Endodermal cell (in vitro differentiated cells): Measurements from ENCODE around the gene ESRP2. TPM values are rescaled to one million over a fixed set of nuclear protein-coding genes. Genes with fewer than 3 reads are reported as not detected.

Source experiments
- DNase-seq: peaks from one replicate; pipeline ENCODE4 v3.0.0-alpha.2; 2017
- H3K27ac ChIP-seq: 2 replicates; pipeline ENCODE4 v1.5.1; 2013; ENCODE audit warnings: mild to moderate bottlenecking, low read depth, low read length, moderate library complexity
- H3K27me3 ChIP-seq: 2 replicates; pipeline ENCODE4 v1.6.1; 2013; ENCODE audit warnings: mild to moderate bottlenecking, low read length, moderate library complexity; ENCODE audit not compliant: insufficient read depth, control insufficient read depth, poor library complexity, severe bottlenecking
- H3K36me3 ChIP-seq: 2 replicates; pipeline ENCODE4 v1.7.0; 2013; ENCODE audit warnings: mild to moderate bottlenecking, low read length, moderate library complexity; ENCODE audit not compliant: control insufficient read depth, insufficient read depth
- H3K4me1 ChIP-seq: one replicate; pipeline ENCODE4 v1.7.0; 2013; ENCODE audit warnings: low read length; ENCODE audit not compliant: control insufficient read depth, insufficient read depth
- H3K4me3 ChIP-seq: 2 replicates; pipeline ENCODE4 v1.5.1; 2013; ENCODE audit warnings: mild to moderate bottlenecking, low read length, moderate library complexity
- H3K9ac ChIP-seq: 2 replicates; pipeline ENCODE4 v1.6.1; 2013; ENCODE audit warnings: mild to moderate bottlenecking, low read length, moderate library complexity; ENCODE audit not compliant: poor library complexity, severe bottlenecking; ENCODE audit errors: extremely low read depth
- H3K9me3 ChIP-seq: 2 replicates; pipeline ENCODE4 v1.6.1; 2013; ENCODE audit warnings: mild to moderate bottlenecking, low read length, moderate library complexity; ENCODE audit not compliant: control insufficient read depth
- H3K27ac Mint-ChIP-seq: 2 replicates; pipeline ENCODE4 v1.8.0; 2020; ENCODE audit warnings: mixed read lengths
- H3K27me3 Mint-ChIP-seq: 2 replicates; pipeline ENCODE4 v1.8.0; 2021; ENCODE audit warnings: mild to moderate bottlenecking, mixed read lengths; ENCODE audit not compliant: insufficient read depth
- H3K36me3 Mint-ChIP-seq: 2 replicates; pipeline ENCODE4 v1.8.0; 2020; ENCODE audit warnings: low read depth, mixed read lengths
- H3K4me1 Mint-ChIP-seq: 2 replicates; pipeline ENCODE4 v1.8.0; 2020; ENCODE audit warnings: mixed read lengths
- H3K4me3 Mint-ChIP-seq: 2 replicates; pipeline ENCODE4 v1.8.0; 2020; ENCODE audit warnings: mild to moderate bottlenecking, moderate library complexity, mixed read lengths
- H3K9me3 Mint-ChIP-seq: 2 replicates; pipeline ENCODE4 v1.8.0; 2020; ENCODE audit warnings: mild to moderate bottlenecking, mixed read lengths
- WGBS, 2 experiments: methylation state at CpG; one replicate each; pipeline versions ENCODE4 v1.1.5 to v1.1.7; 2013; ENCODE audit warnings: missing lambda C conversion rate in 2 of 2, mixed read lengths in 1 of 2; ENCODE audit not compliant: insufficient coverage in 1 of 2, insufficient read length in 1 of 2; 5-methylcytosine and 5-hydroxymethylcytosine counted together
- total RNA-seq, 2 donors: library from RNA; stranded (reverse); fragmentation: NEBNext Ultra II Directional in 1 of 2; extraction: Animal tissue kit (Norgen Biotek cat#: 25700) in 1 of 2; gene quantifications; 2 replicates in 1 of 2; 3 replicates in 1 of 2; pipeline ENCODE4 v1.2.1, GENCODE V29; 2021
- TF ChIP-seq, protein P1 (sequence below): fragments of 200-600 bp; sonication (generic); conservative IDR thresholded peaks from 2 replicates; pipeline ENCODE4 v1.5.0; 2021; ENCODE audit warnings: antibody characterized with exemption, mild to moderate bottlenecking

Gene ESRP2
- total RNA-seq, 2 donors from 2014 or later, result 51.8 to 56.4 TPM

DNA sequence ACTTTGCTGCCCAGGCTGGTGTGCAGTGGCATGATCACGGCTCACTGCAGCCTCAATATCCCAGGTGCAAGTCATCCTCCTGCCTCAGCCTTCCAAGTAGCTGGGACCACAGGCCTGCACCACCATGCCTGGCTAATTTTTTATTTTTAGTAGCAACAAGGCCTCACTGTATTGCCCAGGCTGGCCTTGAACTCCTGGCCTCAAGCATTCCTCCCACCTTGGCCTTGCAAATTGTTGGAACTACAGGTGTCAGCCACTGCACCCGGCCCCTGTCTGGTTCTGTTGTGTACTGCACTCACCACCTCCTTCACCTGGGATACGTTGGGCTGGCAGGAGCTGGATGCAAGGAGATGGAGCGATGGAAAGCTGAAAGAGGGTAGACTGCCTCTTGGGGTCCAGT is 17.8 kb upstream of the ESRP2 start:
- H3K4me1 Mint-ChIP-seq, result no peaks in the 10 kb centered on the region

DNA sequence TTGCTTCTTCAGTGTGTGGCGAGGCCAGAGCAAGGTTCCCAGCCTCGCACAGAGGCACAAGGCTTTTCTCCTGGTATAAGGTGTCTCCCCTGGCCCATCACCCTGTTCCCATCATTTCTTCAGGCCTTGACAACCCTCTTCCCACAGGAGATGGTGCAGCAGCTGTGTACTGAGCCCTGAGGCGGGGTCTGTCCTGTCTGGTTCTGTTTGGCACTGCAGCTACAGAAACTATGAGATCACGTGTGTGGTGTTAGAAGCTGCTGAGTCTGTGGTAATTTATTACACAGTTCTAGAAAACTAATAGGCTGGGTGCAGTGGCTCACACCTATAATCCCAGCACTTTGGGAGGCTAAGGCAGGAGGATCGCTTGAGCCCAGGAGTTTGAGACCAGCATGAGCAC is 16.5 kb upstream of the ESRP2 start:
- H3K36me3 Mint-ChIP-seq, result peaks cover 23% of the 10 kb centered on the region
- Histone ChIP-seq H3K9ac (no peak overlapping the region), H3K4me1 (no peaks in the 10 kb centered on the region), H3K27ac (no peak overlapping the region), H3K36me3 (no peaks in the 10 kb centered on the region), H3K4me3 (no peak overlapping the region), H3K27me3 (no peaks in the 10 kb centered on the region), H3K9me3 (no peaks in the 10 kb centered on the region)
- H3K4me3 Mint-ChIP-seq, result no peak overlapping the region
- TF ChIP-seq, protein P1, sequence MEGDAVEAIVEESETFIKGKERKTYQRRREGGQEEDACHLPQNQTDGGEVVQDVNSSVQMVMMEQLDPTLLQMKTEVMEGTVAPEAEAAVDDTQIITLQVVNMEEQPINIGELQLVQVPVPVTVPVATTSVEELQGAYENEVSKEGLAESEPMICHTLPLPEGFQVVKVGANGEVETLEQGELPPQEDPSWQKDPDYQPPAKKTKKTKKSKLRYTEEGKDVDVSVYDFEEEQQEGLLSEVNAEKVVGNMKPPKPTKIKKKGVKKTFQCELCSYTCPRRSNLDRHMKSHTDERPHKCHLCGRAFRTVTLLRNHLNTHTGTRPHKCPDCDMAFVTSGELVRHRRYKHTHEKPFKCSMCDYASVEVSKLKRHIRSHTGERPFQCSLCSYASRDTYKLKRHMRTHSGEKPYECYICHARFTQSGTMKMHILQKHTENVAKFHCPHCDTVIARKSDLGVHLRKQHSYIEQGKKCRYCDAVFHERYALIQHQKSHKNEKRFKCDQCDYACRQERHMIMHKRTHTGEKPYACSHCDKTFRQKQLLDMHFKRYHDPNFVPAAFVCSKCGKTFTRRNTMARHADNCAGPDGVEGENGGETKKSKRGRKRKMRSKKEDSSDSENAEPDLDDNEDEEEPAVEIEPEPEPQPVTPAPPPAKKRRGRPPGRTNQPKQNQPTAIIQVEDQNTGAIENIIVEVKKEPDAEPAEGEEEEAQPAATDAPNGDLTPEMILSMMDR, result no peak
- no peak for DNase-seq
- H3K27me3 Mint-ChIP-seq, result no peaks in the 10 kb centered on the region
- no peak overlapping the region for H3K27ac Mint-ChIP-seq
- no peaks in the 10 kb centered on the region for H3K4me1 Mint-ChIP-seq
- 94 to 96% methylated on average over 4 to 5 of the region's 5 CpGs for WGBS, 2 experiments
- H3K9me3 Mint-ChIP-seq, result no peaks in the 10 kb centered on the region

More for the DNA sequence above, 17.8 kb upstream of the ESRP2 start:
- Mint-ChIP-seq H3K27me3 (no peaks in the 10 kb centered on the region), H3K27ac (no peak overlapping the region), H3K4me3 (no peak overlapping the region), H3K36me3 (peaks cover 23% of the 10 kb centered on the region), H3K9me3 (no peaks in the 10 kb centered on the region)
- DNase-seq, result no peak
- H3K27ac ChIP-seq, result no peak overlapping the region
- H3K4me1 ChIP-seq, result no peaks in the 10 kb centered on the region
- 92% methylated on average over 4 of the region's 4 CpGs; no CpG with 5 or more reads in 1 of the 2 experiments for WGBS, 2 experiments
- no peaks in the 10 kb centered on the region for H3K27me3 ChIP-seq
- H3K36me3 ChIP-seq, result no peaks in the 10 kb centered on the region
- TF ChIP-seq, protein P1, result peak; percentile 14
- no peaks in the 10 kb centered on the region for H3K9me3 ChIP-seq
- no peak overlapping the region for H3K4me3 ChIP-seq
- no peak overlapping the region for H3K9ac ChIP-seq

DNA sequence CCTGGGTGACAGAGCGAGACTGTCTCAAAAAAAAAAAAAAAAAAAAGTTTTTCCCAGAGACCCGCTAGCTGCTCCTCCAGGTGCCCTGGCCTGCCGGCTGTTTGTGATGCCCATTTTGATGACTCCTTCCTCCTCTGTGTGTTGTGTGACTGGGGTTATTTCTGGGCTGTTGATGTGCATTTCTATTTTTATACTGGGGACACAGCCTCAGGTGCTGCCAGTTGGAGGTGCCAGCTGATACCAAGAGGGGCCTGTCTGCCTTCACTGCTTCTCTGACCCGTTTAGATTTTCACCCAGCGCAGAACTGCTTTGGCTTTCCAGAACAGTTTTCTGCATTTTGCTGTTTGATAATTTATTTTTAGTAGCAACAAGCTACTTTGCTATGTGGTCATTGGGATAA is 15.9 kb upstream of the ESRP2 start:
- Histone ChIP-seq H3K9me3 (no peaks in the 10 kb centered on the region), H3K4me1 (no peaks in the 10 kb centered on the region), H3K4me3 (no peak overlapping the region), H3K27me3 (no peaks in the 10 kb centered on the region), H3K36me3 (no peaks in the 10 kb centered on the region), H3K9ac (no peak overlapping the region), H3K27ac (no peak overlapping the region)
- Mint-ChIP-seq H3K27me3 (peaks cover under 1% of the 10 kb centered on the region), H3K27ac (no peak overlapping the region), H3K36me3 (peaks cover 23% of the 10 kb centered on the region), H3K9me3 (no peaks in the 10 kb centered on the region), H3K4me3 (no peak overlapping the region), H3K4me1 (no peaks in the 10 kb centered on the region)
- TF ChIP-seq, protein P1, result no peak
- 93 to 100% methylated on average over 2 to 5 of the region's 5 CpGs for WGBS, 2 experiments
- no peak for DNase-seq
